ENCODE results near the gene TAGLN.
A peak's percentile ranks its signal among the peaks of the same experiment; 100 is the strongest.

The TAGLN gene

DNA sequence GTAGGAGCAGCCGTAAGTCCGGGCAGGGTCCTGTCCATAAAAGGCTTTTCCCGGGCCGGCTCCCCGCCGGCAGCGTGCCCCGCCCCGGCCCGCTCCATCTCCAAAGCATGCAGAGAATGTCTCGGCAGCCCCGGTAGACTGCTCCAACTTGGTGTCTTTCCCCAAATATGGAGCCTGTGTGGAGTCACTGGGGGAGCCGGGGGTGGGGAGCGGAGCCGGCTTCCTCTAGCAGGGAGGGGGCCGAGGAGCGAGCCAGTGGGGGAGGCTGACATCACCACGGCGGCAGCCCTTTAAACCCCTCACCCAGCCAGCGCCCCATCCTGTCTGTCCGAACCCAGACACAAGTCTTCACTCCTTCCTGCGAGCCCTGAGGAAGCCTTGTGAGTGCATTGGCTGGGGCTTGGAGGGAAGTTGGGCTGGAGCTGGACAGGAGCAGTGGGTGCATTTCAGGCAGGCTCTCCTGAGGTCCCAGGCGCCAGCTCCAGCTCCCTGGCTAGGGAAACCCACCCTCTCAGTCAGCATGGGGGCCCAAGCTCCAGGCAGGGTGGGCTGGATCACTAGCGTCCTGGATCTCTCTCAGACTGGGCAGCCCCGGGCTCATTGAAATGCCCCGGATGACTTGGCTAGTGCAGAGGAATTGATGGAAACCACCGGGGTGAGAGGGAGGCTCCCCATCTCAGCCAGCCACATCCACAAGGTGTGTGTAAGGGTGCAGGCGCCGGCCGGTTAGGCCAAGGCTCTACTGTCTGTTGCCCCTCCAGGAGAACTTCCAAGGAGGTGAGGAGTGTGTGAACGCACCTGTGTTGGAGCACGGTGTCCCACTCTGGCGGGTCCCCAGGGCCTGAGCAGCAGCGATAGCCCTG, at the start of gene TAGLN:
Gene TAGLN, plus strand, starts transcription at position 318 of the 863 bp plus-strand sequence. CDS start 3,644 bp downstream, outside the sequence.
- no peak for DNase-seq

DNA sequence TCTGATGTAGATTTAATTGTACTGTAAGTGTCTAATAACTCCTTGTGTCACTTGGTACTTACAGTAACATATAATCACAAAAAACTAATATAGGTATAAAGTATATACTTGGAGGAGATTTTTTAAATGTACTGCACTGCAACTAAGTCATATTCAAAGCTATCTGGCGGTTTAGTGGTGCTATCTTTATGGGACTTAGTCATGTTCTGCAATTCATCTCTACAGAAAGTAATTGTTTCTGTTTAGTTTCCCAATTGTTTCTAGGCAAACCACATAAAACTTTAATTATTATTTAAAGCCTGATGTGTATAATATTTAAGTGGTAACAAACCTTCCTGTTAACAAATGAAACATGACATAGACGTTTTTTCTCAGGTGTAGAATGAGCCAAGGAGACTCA, 47.1 kb upstream of the TAGLN start:
- DNase-seq, result no peak

DNA sequence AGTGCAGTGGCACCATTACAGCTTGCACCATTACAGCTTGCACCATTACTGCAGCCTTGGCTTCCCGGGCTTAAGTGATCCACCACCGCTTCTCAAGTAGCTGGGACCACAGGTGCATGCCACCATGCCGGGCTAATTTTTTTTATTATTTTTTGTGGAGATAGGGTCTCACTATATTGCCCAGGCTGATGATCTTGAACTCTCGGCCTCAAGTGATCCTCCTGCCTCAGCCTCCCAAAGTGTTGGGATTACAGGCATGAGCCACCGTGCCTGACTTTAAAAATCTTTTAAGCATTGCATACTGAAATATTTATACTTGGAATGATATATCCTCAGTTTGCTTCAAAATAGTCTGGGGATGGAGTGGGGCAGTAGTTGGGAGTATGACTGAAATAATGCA, 44.7 kb upstream of the TAGLN start:
- DNase-seq, result no peak

DNA sequence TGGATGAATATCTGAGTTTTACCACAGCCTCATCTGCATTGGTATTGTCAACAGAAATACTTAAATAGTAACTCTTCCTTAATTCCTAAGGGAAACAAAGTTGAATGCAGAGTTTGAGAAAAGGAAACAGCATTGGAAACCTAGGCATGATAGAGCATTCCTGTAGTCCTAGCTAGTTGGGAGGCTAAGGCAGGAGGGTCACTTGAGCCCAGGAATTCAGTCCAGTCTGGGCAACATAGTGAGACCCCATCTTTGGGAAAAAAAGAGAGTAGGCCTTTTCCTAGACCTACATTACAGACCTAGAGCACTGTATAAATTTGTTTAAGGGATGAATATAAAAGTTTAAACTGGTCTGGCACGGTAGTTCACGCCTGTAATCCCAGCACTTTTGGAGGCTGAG, 41.7 kb upstream of the TAGLN start:
- DNase-seq, result no peak

DNA sequence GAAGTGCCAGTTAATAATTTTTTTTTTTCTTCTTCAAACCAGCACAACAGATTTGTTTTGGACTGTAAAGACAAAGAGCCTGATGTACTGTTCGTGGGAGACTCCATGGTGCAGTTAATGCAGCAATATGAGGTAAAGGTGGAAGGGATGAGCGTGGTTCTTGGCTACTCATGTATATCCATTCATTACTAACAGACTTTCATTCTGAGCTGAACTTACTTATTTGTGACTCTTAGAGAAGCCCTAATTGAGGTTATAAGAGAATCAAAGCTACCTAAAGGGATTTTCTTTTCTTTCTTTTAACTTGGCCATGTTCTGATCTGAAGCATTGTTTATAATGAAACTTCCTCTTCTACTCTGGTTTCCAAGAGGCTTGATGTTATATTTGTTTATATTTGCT, 39.3 kb upstream of the TAGLN start:
- no peak for DNase-seq

DNA sequence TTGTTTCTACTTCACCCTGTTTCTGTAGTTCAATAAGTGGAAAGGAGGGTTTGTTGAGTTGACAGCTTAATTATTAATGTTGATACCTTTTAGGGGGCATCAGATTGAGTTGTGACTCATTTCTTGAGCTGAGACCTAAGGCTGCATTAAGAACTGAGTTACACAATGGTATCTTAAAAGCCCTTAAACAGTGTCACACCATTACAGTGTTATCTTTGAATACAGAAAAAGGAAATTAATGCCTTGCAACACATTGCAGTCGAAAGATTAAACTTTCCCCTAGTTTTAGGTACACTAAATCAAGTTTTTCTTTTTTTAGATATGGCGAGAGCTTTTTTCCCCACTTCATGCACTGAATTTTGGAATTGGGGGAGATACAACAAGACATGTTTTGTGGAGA, 38.3 kb upstream of the TAGLN start:
- no peak for DNase-seq

DNA sequence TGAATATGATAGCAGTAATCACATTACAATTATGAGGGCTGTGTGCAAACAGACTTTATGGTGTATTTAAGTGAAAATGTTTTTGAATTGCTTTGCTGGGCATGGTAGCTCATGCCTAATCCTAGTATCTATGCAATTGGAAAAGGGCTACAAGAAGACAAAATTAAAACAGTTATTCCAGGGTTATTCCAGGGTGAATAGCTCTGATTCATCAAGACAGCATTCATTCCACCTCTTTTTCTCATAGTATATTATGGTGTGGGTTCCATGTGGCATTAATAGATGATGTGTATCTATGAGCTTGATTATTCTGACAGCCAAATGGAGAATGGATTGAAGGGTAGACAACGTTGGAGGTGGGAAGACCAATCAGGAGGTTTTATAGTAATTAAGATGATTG, 32.7 kb upstream of the TAGLN start:
- no peak for DNase-seq

DNA sequence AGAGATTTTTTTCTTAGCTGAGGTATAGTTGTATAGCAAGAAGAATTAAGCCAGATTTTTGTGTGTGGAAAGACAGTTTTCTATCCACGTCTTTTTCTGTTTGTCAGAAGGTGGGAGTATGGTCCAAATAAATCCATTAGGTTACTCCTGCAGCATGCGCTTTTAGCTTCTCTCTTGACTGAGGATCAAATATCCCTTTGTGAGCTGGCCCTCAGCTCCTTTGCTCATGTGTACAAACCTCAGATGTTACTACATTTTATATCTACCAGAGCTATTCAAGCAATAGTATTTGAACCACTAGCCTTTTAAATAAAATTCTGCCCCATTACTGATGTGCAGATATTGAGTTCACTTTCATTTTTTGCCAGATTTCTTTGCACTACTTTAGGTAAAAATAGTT, 29.4 kb upstream of the TAGLN start:
- no peak for DNase-seq

DNA sequence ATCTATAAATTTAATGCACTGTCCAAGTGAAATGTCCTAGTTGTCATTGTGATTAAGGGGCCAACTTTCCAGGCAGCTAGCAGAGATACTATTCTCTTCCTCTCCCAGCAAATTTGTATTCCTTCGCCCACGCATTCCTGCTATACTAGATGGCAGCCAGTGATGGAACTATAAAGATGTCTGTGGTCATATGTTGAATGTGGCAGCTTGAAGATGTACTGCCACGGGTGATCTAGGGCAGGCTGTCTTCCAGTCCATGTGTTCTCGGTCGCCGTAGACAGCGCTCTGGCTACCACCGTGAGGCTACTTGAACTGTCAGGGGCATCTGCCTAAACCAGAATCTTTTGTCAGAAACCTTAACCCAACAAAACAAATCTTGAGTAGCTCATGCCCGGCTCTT, 29.0 kb upstream of the TAGLN start:
- no peak for DNase-seq

DNA sequence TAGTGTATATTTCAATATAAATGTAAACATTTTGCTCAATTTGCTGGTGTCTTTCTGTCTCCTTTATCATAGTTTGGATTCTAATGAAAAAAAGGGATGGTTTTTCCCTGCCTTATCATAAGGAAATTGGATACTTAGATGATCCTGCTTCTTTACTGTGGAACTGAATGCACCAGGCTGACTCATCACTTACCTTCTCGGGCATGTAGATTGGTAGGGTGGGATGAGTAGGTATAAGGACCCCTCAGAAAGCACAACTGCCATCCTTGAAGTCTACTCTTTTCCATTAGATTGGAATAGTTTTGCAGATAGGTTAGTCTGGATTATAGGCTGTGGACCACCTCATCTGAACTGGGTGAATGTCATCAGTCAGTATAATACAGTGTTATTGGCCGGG, 28.2 kb upstream of the TAGLN start:
- DNase-seq, result no peak

DNA sequence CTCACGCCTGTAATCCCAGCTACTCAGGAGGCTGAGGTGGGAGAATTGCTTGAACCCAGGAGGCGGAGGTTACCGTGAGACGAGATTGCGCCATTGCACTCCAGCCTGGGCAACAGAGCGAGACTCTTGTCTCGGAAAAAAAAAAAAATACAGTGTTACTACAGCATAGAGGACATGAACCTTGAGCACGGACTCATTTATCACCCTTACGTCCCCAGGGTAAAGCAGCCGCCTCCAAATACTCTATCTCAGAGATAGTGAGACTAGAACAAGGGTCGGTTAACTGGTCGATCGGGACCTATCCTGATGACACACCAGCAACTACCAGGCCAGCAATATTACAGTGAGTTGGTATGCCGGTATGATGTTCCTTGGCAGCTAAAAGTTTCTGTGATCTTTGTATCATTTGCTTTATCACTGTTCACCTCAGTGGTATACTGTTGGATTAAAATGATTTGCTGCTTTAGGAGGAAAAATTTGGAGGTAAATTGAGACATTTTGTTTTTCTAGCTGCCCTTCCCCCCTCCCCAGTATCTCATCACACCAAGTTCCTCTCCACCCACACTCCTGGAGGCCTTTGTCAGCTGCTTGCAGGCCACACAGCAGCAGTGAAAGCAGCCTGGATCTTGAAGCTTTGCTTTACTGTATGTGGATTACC, 27.6 kb upstream of the TAGLN start:
- DNase-seq, result no peak

DNA sequence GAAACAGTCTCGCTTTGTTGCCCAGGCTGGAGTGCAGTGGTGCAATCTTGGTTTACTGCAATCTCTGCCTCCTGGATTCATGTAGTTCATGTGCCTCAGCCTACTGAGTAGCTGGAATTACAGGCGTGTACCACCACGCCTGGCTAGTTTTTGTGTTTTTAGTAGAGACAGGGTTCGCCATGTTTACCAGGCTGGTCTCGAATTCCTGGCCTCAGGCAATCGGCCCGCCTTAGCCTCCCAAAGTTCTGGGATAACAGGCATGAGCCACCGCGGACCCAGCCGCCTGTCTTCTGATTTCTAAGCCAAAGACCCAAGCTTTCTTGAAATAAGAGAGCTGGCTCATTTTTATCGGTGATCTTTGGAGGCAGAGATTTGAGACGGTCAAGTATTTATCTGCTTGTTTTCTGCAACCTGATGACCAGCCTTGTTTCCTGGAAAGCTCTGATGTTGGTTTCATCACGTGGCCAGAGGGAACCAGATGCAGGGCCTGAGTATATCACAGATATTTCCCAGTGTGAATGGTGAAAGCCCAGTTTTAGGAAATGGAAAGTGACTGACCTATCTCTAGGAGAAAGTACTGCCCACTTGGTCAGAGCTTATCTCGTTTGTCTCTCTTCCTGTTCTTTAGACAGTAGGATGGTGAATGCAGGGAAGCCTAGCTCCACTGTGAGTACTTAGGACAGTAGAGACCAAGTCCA, 26.3 kb upstream of the TAGLN start:
- DNase-seq, result no peak

DNA sequence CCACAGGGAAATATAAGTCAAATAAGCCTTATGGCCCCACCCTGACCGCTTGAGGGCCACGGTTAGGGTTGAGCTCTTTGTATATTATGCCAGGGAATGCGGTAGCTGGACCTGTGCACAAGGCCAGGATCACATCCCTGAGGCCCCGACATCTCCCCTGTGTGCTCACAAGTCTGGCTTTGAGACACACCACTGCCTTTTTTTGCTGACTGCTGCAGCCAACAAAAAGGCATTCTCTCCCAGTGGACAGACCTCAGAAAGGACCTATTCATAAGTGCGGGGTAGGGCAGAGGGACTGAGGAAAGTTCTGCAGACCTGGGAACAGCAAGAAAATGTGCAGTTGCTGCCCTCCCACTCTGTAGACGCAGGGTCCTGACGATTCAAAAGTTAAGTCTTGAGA, 24.1 kb upstream of the TAGLN start:
- DNase-seq, result no peak

DNA sequence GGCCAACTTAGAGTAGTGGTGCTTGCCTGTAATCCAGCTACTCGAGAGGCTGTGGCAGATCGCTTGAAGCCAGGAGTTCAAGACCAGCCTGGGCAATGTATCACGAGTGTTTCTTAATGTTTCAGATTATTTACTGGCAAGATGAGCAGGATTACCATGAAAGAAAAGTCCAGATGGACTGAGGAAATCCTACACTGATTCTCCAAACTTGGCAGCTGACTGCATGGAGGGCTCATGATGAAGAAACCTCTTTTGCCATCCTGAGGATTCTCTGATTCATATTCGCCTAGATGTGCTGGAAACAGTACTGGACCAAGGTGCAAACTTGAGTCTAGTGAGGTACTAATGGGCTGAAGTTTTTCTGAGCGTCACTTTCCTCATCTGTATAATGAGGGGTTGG, 23.4 kb upstream of the TAGLN start:
- DNase-seq, result no peak

DNA sequence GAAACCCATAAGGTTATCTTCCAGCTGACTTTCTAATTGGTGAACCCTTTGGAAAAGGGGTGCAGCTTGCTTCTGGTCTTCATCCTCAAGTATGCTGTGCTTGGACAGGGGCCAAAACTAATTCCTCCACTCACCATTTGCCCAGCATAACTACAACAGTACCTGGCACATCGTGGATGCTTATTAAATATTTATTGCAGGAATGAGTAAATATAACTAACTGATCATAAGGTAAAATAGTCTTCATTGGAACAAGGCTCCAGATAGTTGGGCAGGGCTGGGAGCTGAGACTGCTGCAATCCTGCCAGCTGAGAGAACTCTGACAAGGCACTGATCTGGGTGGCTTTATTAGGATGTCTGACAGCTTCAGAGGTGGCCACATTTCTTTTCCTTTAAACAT, 23.0 kb upstream of the TAGLN start:
- no peak for DNase-seq

DNA sequence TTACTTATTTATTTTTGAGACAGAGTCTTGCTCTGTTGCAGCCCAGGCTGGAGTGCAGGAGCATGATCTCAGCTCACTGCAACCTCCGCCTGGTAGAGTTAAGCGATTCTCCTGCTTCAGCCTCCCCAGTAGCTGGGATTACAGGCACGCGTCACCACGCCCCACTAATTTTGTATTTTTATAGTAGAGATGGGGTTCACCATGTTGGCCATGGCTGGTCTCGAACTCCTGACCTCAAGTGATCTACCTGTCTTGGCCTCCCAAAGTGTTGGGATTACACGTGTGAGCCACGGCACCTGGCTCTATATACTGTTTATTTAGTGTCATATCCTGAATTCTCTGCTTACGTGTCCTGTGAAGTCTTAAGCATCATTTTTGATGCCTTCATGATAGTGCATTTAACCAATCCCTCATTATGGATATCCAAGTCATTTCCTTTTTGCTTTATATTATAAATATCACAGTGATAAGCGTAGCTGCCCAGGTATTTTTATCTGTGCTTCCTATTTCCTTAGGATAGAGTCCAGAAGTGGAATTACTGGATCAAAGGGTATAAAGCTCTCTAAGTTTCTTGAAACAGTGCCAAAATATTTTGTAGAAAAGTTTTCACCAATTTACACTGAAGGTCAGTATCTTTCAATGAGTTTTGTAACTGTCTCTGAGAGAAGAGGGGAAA, 21.5 kb upstream of the TAGLN start:
- DNase-seq, result no peak

DNA sequence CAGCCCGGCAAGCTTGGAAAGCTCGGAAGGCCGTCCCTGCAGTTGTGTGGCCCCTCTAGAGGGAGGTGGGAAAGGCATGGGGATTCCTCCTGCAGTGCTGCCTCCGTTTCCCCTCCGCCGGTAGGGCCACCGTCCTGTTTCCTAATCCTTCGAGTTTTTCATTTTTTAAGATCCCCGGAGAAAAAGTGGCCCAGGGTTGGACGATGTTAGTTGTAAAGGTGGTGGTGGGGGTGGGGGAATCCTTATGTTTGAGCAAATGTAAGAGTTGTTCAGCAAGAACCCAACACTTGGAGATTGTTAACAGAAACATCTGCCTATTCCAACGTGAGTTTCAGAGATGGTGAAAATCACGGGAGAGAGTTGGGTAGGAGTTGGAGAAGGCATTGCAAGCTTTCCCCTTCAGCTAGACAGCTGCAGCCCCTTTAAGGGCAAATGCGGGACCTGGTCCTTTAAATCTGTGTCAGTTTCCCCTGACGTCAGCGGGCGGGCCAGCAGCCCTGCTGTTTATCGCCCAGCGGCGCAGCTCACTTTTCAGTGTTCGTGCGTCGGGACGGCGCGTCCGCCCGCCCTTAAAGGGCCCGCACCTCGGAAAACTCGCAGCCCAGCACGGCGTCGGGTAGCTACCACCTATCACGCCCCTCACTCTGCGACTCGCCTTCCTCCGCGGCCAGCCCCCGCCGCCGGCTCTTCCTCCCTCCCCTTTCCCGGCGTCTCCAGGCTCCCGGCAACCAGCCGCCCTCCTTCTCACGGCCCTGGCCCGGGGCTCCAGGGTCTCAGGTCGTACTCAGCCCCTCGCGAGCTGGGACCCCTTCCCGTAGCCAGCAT, 20.7 kb upstream of the TAGLN start, which contains the start of gene SIDT2:
Gene SIDT2, plus strand, starts transcription at position 534 of the 825 bp plus-strand sequence. CDS start 521 bp downstream, outside the sequence.
- peak; percentile 90 for DNase-seq

DNA sequence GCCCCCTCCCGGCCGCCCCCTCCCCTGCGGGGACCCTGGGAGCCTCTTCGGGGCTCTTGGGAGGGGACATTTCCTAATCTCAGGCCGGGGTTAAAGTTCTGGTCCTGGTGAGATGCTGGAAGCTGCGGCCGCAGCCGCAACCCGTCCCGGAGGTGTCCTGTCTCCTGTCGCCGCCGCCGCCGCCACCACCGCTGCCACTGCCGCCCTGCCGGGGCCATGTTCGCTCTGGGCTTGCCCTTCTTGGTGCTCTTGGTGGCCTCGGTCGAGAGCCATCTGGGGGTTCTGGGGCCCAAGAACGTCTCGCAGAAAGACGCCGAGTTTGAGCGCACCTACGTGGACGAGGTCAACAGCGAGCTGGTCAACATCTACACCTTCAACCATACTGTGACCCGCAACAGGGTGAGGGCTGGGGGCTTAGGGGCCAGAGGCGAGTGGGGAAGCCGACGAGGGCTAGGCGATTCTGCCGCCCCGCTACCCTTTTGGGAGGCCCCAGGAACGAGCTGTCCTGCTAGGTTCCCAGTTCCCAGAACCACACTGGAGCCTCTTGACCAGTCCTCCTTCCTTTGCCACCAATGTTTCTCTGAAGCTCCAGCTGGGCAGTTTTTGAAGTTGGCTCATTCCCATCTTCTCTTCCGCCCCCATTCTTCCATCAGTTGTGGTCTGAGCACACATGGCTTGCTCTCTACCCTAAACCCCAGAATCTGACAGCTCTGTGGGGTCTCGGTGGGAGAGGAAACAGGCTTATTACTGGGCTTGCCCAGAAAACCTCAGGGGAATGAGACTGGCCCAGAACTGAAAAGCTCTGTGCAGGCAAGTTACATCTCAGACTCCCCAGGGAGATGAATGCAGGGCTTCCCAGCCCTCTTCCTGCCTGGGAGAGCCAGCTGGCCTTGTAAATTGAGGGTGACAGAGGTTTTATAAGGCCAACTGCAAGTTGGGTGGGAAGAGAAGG, 19.8 kb upstream of the TAGLN start:
- peak; percentile 59 for DNase-seq

DNA sequence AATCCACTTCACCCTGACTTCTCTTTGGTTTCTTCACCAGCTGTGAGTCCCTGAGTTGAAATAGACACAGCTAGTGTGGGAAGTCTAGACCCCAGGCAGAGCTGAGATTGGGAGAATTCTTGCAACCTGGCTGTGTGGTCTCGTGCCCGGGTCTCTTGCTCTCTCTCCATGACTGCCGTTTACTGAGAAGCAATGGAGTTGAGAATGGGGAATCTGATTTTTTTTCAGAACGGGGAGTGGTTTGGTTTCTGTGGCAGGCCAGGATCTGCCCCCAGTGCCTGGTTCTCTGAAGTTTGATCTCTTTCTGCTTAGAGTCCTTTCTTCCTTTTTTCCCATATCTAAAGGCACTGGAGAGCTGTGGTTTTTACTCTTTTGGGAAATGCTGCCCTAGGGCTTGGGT, 19.1 kb upstream of the TAGLN start:
- DNase-seq, result no peak

DNA sequence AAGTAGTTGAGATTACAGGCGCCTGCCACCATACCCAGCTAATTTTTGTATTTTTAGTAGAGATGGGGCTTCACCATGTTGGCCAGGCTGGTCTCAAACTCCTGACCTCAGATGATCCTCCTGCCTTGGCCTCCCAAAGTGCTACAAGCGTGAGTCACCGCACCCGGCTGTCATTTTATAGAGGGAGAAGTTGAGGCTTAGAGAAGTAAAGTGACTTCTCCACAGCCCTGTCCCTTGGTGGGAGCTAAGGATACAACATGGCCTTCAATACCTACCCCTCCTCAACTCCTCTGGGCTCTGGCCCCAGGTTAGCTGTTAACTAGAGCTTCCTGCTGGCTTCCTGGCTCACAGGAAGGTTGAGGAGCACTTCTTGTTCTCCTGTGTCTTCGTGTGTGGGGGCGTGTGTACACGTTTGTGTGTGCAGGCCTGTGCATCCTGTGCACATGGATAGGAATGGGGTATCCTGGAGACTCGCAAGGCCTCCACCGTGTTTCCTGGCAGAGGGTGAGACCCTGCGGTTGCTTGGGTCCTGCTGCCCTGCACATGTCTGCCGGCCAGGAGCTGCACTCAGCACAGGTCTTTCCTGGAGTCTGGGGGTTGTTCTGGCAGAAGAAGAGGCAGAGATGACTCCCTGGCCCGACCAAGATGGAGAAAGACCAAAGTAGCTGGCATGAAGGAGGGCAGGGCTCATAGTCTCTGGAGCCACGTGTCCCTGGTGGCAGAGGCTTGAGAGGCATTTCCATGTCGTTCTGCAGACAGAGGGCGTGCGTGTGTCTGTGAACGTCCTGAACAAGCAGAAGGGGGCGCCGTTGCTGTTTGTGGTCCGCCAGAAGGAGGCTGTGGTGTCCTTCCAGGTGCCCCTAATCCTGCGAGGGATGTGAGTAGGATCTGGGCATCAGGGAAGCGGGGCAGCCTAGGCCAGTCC, 18.2 kb upstream of the TAGLN start:
- DNase-seq, result peak; percentile 71
